ENCODE data around the gene ANOS1.

- TF ChIP-seq POLR2A (IDR thresholded peaks at IDR 0.05): no peak
- no peak for TF ChIP-seq CTCF (IDR thresholded peaks at IDR 0.05)
- TF ChIP-seq POLR2AphosphoS5 (IDR thresholded peaks at IDR 0.05): no peak
Observed at GRCh38 chrX:8591501-8591900, 140.4 kb downstream of the ANOS1 start.

Measured in breast epithelium (tissue), 3 donors.